ENCODE measurements around the gene IFITM10.

GRCh38 chr11:1733716-1734640 lies 16.4 kb downstream of the IFITM10 start:
- TF ChIP-seq CTCF (IDR thresholded peaks at IDR 0.05; ENCODE audit: low read depth, low read length) (no peak), EZH2phosphoT487 (IDR thresholded peaks at IDR 0.05; ENCODE audit: low read depth) (no peak)

Data from OCI-LY3 (cell line).